GM08714 (cell line): ENCODE data around the gene CARD9.

ENCODE experiments used
- H3K4me3 ChIP-seq: fragments of 200-500 bp; sonication (Bioruptor generic); 2 replicates; pipeline ENCODE4 v1.5.1; 2014; ENCODE audit warnings: mild to moderate bottlenecking, low read length, inconsistent platforms
- ZNF274 ChIP-seq: IDR thresholded peaks from 2 replicates; pipeline ENCODE4 v1.6.1; 2012; ENCODE audit warnings: mild to moderate bottlenecking, low read depth, low read length

The CARD9 gene

GRCh38 chr9:136344544-136345280, 28.8 kb downstream of the CARD9 start:
- no peak overlapping the region for H3K4me3 ChIP-seq
- no peak for TF ChIP-seq ZNF274

- no peak overlapping the region for H3K4me3 ChIP-seq
- no peak for TF ChIP-seq ZNF274
Observed at GRCh38 chr9:136343884-136344269, 29.6 kb downstream of the CARD9 start.

GRCh38 chr9:136343121-136343883, 30.2 kb downstream of the CARD9 start:
- TF ChIP-seq ZNF274 = no peak

GRCh38 chr9:136342181-136343120, 31.0 kb downstream of the CARD9 start:
- H3K4me3 ChIP-seq = no peak overlapping the region
- TF ChIP-seq ZNF274 = no peak

More at GRCh38 chr9:136343121-136343883, 30.2 kb downstream of the CARD9 start:
- H3K4me3 ChIP-seq = no peak overlapping the region

GRCh38 chr9:136341769-136342168, 31.7 kb downstream of the CARD9 start:
- H3K4me3 ChIP-seq = no peak overlapping the region
- TF ChIP-seq ZNF274 = no peak

- no peak for TF ChIP-seq ZNF274
- H3K4me3 ChIP-seq = no peak overlapping the region
Observed at GRCh38 chr9:136341042-136341655, 32.3 kb downstream of the CARD9 start.

GRCh38 chr9:136340356-136341041, 33.0 kb downstream of the CARD9 start:
- no peak for TF ChIP-seq ZNF274

GRCh38 chr9:136339958-136340310, 33.5 kb downstream of the CARD9 start:
- TF ChIP-seq ZNF274 = no peak
- no peak overlapping the region for H3K4me3 ChIP-seq

More at GRCh38 chr9:136340356-136341041, 33.0 kb downstream of the CARD9 start:
- H3K4me3 ChIP-seq = no peak overlapping the region

- no peak overlapping the region for H3K4me3 ChIP-seq
- TF ChIP-seq ZNF274 = no peak
Observed at GRCh38 chr9:136339173-136339957, 34.1 kb downstream of the CARD9 start.

- H3K4me3 ChIP-seq = no peak overlapping the region
- no peak for TF ChIP-seq ZNF274
Observed at GRCh38 chr9:136338511-136338910, 35.0 kb downstream of the CARD9 start.

- no peak for TF ChIP-seq ZNF274
- H3K4me3 ChIP-seq = no peak overlapping the region
Observed at GRCh38 chr9:136337416-136338395, 35.8 kb downstream of the CARD9 start.

GRCh38 chr9:136336881-136337280, 36.6 kb downstream of the CARD9 start:
- H3K4me3 ChIP-seq = no peak overlapping the region
- no peak for TF ChIP-seq ZNF274
